GM19238 (cell line): ENCODE results near the gene COL8A1.

Source experiments
- DNase-seq: peaks from one replicate; pipeline ENCODE4 v3.0.0; 2011; ENCODE audit warnings: low spot score; ENCODE audit not compliant: insufficient read length

Gene COL8A1

DNA sequence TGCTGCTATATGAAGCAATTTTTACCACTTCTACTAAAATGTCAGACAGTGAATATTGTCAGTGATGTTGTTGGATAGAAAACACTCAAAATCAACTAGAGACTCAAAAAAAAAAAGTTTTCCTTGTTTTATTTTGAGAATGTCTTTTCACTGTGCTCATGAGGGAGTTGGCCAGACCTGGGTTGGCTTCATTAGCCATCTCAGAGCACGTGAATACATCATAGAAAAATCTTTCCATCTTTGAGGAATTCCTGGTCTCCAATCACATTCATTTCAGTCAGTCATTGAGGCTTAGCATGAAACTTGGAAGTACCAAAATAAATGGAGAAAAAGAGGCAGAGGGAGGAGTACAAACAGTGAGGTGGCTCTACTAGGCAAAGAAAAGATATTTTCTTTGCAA is 121.6 kb downstream of the COL8A1 start:
- DNase-seq: no peak

DNA sequence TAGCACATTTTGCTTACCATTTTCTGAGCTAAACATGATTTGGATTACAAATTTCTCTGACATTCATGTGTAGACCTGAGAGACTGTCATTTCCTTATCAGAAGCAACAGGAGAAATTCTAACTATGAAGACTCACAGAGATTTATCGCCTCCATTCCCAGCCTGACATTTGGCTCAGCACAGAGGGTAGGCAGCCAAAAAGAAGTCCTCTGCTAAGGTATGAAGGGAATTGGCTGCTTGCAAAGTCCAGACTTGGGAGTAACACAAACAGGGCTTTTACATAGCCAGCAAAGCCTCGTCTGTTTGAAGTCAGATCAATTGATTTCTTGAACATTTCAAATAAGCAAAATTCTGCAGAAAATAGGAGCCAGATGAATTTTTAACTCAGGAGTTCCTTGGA is 122.2 kb downstream of the COL8A1 start:
- no peak for DNase-seq

DNA sequence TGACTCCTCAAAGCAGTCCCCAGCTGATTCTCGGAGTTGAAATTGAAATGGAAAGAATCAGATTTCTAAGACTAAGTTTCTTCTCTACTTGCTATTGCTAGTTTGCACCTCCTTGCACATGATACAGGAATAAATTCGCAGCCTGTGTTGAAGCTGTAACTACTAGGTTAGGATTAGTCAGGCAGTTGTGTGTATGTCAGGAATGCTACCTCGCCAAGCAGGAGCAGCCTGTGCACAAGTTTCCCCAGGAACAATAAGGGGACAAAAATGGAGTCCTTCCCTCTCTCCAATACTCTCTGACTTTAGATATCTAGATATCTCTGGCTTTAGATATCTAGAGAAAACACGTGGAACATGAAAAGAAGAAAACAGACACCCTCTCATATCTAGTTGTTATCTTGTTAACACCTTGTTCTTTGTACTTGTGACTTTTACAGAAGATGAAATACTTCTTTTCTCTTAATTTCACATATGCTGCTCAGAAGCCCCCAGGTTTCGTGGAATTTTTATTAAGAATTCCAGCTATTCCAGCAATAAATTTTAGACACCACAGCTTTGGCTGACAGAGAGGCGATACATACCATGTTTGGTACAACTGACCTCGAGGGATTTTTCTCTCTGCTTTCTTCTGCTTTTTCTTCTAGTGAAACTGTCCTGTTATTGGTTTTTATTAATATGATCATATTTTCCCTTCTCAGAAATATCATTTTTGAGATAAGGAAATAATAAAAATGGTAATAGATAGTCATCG is 123.2 kb downstream of the COL8A1 start:
- no peak for DNase-seq

DNA sequence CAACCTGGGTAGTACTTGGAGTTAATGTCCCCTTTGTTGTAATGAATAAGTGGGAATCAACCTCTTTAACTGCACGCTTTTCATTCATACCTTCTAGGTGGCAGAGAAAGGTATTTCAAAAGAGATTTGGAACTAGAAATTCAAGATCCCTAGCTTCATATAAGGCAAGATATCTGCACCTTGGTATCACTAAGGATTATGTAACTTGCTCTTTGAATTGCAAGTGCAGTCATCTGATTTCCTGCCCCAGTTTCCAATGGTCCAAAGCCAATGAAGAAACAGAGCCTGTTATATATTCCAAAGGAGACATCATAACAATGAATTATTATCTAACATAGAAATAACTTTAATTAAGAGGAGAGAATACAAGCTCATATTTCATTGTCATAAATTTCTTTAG is 124.5 kb downstream of the COL8A1 start:
- DNase-seq: no peak

DNA sequence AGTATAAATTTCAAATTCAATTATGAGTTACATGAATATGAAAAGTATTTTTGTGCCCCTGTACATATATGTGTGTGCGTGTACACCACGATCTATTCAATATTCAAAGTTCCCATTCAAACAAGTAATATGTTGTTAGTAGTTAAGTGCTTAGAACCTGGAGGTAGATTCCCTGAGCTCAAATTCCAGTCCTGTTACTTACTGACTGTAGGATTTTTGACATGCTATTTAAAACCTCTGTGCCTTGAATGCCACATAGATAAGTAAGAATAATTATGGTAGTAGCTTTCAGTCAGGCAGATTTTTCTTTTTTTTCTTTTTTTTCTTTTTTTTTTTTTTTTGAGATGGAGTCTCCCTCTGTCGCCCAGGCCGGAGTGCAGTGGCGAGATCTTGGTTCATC is 126.0 kb downstream of the COL8A1 start:
- DNase-seq: no peak

DNA sequence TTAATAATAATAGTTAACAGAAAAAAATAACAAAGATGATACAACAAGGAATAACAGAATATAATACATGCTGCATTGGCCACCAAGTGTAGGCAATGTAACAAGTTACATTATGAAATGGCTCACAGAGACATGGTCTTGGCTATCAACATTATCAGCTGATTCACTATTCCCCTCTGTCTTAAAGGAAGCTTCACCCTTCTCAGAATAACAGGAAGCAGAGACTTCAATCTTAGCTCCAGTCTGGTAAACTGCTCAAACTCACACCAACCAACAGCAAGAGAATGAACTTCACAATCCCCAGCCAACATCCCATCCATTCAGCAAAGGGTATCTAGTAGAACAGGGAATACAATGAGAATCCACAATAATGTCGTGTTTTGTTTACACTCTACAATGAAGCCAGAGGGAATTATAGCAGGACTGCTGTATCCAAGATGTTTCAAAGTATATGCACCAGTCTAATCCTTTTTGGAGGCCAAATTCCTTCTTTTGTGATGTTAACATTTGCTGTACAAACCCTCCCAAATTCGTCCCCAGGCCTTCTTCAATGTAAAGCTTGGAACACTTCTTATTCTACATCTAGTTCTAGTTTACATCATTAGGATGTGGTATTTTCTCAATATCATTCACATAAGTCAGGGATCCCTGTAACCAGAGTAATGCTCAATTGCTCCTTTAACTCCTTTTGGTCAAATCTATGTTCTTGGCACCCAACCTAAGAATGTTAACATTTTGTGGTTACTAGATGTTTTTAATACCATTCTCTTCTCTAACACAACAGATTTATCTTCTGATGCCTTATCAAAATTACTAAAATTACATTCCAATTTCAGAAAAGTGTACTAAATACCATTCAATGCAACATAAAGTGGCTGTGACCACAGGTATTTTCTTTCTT is 126.9 kb downstream of the COL8A1 start:
- DNase-seq: no peak

DNA sequence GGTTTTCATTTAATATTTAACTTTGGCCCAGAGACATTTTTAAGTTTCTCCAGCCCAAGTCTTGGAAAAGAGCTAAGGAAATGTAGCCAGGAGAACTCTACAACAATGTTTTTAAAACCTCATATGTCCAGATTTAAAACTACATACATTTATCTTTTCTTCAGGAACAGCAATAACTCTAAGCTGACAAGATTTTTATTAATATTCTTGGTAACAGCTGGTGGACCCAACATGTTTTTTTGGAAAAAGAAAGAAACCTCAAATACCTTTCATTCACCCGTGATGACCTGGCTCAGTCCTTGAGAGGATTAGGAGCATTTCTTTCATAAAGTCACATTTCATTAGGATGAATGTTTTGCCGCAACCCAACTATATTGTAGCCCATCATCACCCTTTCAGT is 128.9 kb downstream of the COL8A1 start:
- DNase-seq: no peak

DNA sequence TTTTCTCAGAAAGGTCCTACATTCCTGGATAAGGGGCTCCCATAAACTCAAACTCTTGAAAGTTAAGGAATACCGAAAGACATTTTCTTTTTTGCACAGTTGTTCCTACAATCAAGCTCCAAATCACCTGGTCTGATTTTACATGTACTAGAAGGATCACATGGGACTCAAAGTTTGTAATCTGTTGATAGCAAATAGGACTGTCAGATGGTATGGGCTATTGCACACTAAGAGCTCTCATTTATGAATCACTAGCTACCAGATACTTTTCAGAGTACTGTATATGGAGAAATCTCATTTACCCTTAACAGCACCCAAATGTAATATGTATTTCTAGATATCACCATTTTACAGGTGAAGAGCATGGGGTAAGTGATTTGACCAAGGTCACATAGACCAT is 129.7 kb downstream of the COL8A1 start:
- no peak for DNase-seq

DNA sequence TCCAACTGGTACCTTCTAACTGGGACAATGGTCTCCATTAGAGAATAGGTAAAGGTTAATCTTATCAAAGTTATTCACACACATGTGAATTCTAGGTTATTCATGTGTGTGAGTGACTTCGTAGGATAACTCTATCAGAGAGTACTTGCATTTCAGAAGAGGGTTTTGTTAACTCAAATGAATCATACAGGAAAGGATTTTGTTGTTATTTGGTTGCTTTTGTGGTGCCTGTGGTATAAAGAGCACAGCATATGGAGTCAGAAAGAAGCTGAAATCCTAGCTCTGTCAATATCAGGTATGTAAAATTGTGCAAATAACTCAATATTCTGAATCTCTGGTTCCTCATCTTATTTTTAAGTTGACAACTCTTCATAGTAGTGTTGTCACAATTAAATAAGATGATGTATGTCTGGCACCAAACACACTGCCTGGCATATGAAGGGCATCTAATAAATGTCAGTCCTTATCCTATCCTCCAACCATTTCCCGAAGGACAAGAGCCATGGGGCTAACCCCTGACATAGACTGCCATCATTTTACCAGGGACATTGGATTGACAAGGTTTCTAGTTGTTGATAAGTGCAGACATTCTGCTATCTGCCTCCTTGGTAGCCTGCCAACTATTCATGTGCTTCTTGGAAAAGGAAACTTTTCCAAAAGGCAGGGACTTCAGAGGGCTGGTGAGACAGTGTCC is 130.6 kb downstream of the COL8A1 start:
- no peak for DNase-seq

DNA sequence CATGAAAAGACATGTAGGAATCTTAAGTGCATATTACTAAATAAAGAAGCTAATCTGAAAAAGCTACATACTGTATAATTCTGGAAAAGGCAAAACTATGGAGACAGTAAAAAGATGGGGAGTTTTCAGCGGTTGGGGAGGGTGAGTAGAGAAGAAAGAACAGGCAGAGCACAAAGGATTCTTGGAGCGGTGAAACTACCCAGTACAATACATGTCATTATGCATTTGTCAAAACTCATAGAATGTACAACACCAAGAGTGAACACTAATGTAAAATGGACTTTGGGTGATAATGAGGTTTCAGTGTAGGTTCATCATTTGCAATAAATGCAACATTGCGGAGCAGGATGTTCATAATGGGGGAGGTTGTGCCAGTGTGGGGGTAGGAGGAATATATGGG is 133.8 kb downstream of the COL8A1 start:
- DNase-seq: no peak

DNA sequence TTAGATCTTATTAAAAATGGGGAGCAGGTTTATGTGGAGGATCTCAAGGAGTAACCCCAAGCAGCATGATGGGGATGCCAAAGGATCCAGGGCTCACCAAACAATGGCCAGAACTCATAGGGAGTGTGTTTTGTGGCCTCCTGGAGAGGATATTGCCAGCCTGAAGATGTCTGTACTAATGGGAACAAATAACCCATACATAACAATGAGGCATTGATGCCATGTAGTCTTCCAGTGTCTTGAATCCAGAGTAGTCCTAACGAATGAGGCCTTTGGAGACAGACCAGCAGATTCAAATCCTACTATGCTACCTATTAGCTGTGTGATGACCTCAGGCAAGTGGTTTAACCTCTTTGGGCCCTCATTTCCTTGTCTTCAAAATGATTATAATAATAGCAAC is 134.3 kb downstream of the COL8A1 start:
- DNase-seq: no peak

DNA sequence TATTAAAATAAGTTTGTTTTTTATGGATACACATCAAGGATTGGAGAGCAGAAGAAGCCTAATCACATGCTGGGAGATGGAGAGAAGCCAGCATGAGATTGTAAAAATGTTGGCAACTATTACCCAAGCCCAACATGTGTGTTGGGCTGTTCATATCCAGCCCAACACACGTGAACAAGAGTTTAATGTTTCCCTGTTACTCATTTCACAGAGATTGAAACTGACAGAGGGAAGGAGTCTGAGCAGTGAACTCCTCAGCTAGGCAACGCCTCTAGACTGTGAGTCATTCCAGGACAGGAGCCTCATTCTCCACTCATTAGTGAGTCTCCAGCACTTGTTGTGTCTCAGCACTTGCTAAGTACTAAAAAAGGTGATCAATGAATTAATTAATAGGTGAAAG is 136.1 kb downstream of the COL8A1 start:
- no peak for DNase-seq

DNA sequence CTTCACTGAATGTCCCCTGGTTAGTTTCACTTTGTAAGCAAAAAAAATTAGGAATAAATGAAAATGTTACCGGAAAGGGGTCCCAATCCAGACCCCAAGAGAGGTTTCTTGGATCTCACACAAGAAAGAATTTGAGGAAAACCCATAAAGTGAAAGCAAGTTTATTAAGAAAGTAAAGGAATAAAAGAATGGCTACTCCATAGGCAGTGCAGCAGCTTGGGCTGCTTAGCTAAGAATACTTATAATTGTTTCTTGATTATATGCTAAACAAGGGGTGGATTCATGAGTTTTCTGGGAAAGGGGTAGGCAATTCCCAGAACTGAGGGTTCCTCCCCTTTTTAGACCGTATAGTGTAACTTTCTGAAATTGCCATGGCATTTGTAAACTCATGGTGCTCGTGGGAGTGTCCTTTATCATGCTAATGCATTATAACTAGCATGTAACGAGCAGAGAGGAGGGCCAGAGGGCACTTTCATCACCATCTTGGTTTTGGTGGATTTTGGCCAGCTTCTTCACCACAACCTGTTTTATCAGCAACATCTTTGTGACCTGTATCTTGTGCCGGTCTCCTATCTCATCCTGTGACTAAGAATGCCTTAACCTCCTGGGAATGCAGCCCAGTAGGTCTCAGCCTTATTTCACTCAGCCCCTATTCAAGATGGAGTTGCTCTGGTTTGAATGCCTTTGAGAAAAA is 138.3 kb downstream of the COL8A1 start:
- no peak for DNase-seq

DNA sequence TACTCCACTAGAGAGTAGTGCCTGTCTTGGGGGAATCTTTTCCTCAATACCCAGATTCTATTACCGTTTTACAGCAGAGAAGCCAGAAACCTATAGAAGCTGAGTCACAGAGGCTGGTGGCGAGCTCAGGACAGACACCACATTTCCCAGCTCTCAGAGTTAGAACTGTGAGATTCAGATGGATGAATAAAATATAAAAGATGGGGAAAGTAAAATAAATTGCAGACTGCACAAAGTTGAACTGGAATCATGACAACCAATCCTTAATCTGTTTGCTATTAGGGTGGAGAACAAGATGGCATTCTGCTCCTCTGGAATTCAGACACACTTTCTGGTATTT is 138.8 kb downstream of the COL8A1 start:
- no peak for DNase-seq

DNA sequence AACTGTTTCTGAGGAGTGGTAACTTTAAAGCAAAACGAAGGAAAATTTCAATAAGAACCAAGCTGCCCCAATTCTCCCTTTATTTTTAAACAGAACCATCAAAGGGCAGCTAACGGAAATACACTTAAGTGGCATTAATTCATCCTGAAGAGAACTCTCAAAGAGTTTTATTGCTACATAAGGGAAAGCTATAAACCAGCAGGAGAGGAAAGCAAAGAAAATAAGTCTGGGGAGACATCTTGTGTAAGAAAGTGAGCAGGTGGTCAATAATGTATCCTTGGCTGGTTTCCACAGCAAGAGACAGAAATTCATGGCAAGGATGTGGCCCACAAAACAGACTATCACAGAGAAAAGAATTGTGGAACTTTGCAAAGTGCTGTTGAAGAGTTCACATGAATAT is 139.3 kb downstream of the COL8A1 start:
- no peak for DNase-seq

DNA sequence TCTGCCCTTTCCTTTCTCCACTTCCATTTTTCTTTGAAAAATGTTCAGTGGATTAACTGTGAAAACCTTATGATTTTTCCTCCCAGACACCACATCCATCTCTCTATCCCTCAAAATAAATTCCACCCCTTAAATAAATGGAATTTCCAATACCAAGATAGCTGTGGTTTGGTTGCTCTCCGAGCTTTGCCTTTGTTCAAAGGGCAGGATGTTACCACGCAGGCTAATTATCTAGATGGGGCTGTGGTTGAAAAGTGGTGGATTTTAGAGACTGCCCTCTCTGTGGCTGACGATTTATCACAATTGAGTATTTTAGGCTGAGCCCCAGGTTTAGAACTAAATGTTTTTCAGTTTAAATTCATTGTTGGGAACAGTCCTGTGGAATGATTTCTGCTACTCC is 142.4 kb downstream of the COL8A1 start:
- no peak for DNase-seq

DNA sequence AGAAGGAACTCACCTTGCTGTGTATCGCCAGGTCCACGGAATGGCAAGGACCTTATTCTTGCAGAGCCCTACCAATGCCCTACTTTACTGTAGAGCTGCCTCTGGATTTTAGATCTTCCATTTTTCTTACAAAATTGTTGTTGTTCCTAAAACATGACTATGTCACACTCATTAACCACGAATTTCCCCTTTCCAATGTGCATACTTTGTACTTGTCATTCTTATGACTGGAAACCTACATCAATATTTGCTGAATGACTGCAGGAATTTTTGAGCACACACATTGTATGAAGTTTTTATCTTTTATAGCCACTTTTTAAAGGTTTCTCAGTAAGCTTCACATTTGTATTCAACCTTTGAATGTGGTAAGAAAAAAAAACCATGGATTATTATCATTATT is 143.4 kb downstream of the COL8A1 start:
- DNase-seq: no peak

DNA sequence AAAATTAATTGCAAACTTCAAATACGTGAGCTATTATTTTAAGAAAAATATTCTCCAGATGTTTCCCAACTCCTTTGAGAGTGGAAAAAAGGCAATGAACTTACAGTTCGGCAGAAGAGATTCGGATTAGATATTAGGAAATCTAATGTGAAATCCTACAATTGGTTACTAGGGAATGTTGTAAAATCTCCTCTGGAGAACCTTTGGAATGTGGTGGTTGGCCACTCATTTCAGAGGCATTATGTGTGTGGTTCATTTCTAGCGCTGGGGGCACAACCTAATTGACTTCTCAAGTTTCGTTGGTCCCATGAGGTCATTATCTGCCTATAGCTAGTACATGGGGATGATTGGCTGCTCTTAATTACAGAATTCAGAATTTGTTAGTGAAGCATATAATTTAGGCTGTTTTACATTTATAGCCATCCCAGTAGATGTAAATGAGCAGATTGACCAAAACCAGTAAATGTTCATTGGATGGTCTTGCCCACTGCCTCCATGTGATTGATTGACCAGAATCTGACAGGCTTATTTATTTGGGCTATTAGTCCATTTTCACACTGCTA is 144.7 kb downstream of the COL8A1 start:
- no peak for DNase-seq

DNA sequence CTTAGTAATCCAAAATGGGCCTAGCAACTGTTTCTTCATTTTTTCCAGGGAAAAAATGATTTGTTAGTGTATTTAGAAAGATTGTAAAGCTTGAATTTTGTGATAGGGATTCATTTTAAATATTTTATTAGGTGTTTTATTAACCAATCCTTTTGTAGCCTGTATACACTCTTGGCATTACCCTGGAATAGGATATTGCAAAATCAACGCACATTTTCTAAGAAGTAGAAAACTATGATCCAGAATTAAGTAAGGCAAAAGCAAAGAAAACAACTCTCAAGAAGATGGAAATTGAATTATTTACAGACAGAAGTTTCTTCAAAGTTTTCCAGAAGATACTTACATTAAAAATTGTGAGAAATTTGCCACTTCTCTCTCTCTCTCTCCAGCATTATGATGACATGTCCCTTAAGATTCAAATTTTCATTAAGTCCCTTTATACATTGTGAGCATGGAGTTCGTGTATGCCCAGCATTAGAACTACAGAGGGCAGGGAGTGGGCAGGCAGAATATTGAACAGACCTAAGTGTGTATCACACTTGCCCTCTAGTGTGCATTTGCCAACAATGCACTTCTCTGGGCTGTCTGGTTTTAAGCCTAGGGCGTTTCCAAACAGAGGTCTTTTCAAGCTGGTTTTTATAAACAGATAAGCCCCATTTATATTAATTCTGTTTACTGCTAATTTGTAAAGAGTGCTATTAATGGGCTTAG is 150.8 kb downstream of the COL8A1 start:
- peak; percentile 7 for DNase-seq

DNA sequence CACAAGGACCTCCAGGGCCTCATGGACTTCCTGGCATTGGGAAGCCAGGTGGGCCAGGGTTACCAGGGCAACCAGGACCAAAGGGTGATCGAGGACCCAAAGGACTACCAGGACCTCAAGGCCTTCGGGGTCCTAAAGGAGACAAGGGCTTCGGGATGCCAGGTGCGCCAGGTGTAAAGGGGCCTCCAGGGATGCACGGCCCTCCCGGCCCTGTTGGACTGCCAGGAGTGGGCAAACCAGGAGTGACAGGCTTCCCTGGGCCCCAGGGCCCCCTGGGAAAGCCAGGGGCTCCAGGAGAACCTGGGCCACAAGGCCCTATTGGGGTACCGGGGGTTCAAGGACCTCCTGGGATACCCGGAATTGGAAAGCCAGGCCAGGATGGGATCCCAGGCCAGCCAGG is 156.1 kb downstream of the COL8A1 start:
- no peak for DNase-seq

DNA sequence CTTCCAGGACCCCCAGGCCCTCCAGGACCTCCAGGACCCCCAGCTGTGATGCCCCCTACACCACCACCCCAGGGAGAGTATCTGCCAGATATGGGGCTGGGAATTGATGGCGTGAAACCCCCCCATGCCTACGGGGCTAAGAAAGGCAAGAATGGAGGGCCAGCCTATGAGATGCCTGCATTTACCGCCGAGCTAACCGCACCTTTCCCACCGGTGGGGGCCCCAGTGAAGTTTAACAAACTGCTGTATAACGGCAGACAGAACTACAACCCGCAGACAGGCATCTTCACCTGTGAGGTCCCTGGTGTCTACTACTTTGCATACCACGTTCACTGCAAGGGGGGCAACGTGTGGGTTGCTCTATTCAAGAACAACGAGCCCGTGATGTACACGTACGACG is 157.2 kb downstream of the COL8A1 start:
- no peak for DNase-seq
